Lower leg skin (tissue), 4 donors: ENCODE measurements around the gene NRSN2. TPM values are rescaled to one million over a fixed set of nuclear protein-coding genes. Genes with fewer than 3 reads are reported as not detected.
"Not testable (repeated sequence)": the region's sequence is repeated elsewhere in the genome, so short reads cannot be mapped to it uniquely, and the experiment has no call there.

ENCODE experiments used
- DNase-seq, 2 donors: peaks; one replicate each; pipeline ENCODE4 v3.0.0-alpha.2; 2019; ENCODE audit warnings: low spot score in 2 of 2
- H3K4me3 ChIP-seq: fragments of 200-600 bp; sonication (generic); 2 replicates; pipeline ENCODE4 v1.5.1; 2017; ENCODE audit warnings: mild to moderate bottlenecking, low read depth; ENCODE audit not compliant: poor library complexity, severe bottlenecking
- CTCF ChIP-seq, 3 donors: fragments of 450-650 bp; IDR thresholded peaks; one replicate each; pipeline ENCODE4 v1.5.1; 2016; ENCODE audit warnings: antibody characterized with exemption in 3 of 3, mild to moderate bottlenecking in 3 of 3, moderate library complexity in 2 of 3
- POLR2A ChIP-seq, 2 donors: fragments of 450-650 bp; IDR thresholded peaks; one replicate each; pipeline ENCODE4 v1.6.1; 2016 to 2017; ENCODE audit warnings: antibody characterized with exemption in 2 of 2, mild to moderate bottlenecking in 1 of 2, moderate library complexity in 1 of 2
- WGBS, 2 donors: methylation state at CpG; one replicate each; pipeline ENCODE4 v1.1.5; 2018; 5-methylcytosine and 5-hydroxymethylcytosine counted together
- intact Hi-C: fragments of 100-400 bp; cut with DNase I; formaldehyde crosslinking; loops from one replicate; pipeline ENCODE4 v1.15.0; 2023; ENCODE audit warnings: low total_unique reads
- total RNA-seq, 4 donors: library from RNA; depleted of rRNA; stranded (reverse); fragments of >200 nt; gene quantifications; one replicate each; pipeline ENCODE4 v1.1.0, GENCODE V29; 2016

Gene NRSN2
- total RNA-seq, 4 donors from 2014 or later = 4.4 to 16.6 (median 9.9) TPM

- WGBS, 2 donors = 84 to 86% methylated on average over 7 of the region's 7 CpGs
- TF ChIP-seq CTCF (IDR thresholded peaks at IDR 0.05) = no peak
- TF ChIP-seq POLR2A (IDR thresholded peaks at IDR 0.05) = no peak
- no peak overlapping the region for H3K4me3 ChIP-seq
- intact Hi-C loops = no loop called here
- DNase-seq = no peak
Observed at GRCh38 chr20:370151-370600, 23.3 kb downstream of the NRSN2 start.

GRCh38 chr20:370977-371754, 24.3 kb downstream of the NRSN2 start:
- no peak overlapping the region for H3K4me3 ChIP-seq
- intact Hi-C loops = no loop called here
- DNase-seq = no peak
- WGBS, 2 donors = 80 to 89% methylated on average over 6 to 7 of the region's 7 CpGs
- no peak for TF ChIP-seq POLR2A (IDR thresholded peaks at IDR 0.05)
- peak in 1 of 3 donors; percentile 34 for TF ChIP-seq CTCF (IDR thresholded peaks at IDR 0.05)

- WGBS, 2 donors = 74 to 77% methylated on average over 10 of the region's 10 CpGs
- peak in 1 of 2 donors; percentile 90 for DNase-seq
- H3K4me3 ChIP-seq = no peak overlapping the region
- TF ChIP-seq CTCF (IDR thresholded peaks at IDR 0.05) (no peak), POLR2A (IDR thresholded peaks at IDR 0.05) (no peak)
- intact Hi-C loops = no loop called here
Observed at GRCh38 chr20:371755-372542, 25.0 kb downstream of the NRSN2 start.

GRCh38 chr20:372543-373082, 25.7 kb downstream of the NRSN2 start:
- intact Hi-C loops, DNase-seq, H3K4me3 ChIP-seq: not testable (repeated sequence)
- WGBS, 2 donors = 91 to 95% methylated on average over 11 of the region's 11 CpGs

GRCh38 chr20:373171-373890, 26.4 kb downstream of the NRSN2 start:
- intact Hi-C loops = no loop called here
- WGBS, 2 donors = 59 to 63% methylated on average over 9 of the region's 9 CpGs
- TF ChIP-seq POLR2A (IDR thresholded peaks at IDR 0.05) (no peak), CTCF (IDR thresholded peaks at IDR 0.05) (no peak)
- no peak for DNase-seq
- no peak overlapping the region for H3K4me3 ChIP-seq
